Right kidney (tissue), 1 donor: ENCODE measurements around the gene RFFL.

Experiments used
- DNase-seq: peaks from one replicate; pipeline ENCODE4 v3.0.0-alpha.2; 2016

Gene RFFL

GRCh38 chr17:35082073-35082657, 18.7 kb upstream of the RFFL start:
- no peak for DNase-seq

DNA sequence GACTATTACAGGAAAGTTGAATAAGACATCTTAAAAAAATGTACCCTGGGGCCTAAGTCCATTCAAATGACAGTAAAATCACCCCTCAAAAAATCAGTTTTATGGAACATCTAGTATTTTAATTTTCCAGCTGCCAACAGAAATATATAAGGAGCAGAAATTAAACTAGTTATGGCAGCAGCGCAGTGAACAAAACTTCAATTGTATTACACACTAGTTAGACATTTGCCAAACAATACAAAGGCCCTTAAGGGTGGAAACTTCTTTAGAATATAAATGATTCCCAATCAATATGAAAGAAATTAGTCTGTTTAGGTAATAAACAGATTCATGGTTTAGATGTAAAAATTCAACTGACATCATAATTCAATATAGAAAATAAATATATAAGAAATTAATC, 18.1 kb upstream of the RFFL start:
- DNase-seq: no peak

DNA sequence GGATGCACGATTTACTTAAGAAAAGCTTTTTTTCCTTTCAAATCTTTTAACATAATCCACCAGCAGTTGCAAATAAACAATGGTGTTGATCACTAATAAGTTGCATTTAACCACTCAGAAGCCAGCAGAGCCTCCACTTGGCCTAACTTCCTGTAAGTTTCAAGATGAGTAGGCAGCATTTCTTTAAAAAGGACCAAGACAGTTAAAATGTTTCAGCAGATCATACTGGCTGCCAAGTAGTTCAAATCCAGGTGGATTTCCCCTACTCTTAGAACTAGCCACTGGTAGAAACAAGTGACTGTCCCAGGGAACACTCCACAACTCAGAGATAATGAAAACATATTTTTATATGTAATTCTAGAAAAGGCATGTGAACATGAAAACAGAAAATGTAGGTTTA, 17.0 kb upstream of the RFFL start:
- no peak for DNase-seq

GRCh38 chr17:35079547-35080423, 16.3 kb upstream of the RFFL start:
- DNase-seq: no peak

- DNase-seq: no peak
Observed at GRCh38 chr17:35076874-35077273, 13.4 kb upstream of the RFFL start.

DNA sequence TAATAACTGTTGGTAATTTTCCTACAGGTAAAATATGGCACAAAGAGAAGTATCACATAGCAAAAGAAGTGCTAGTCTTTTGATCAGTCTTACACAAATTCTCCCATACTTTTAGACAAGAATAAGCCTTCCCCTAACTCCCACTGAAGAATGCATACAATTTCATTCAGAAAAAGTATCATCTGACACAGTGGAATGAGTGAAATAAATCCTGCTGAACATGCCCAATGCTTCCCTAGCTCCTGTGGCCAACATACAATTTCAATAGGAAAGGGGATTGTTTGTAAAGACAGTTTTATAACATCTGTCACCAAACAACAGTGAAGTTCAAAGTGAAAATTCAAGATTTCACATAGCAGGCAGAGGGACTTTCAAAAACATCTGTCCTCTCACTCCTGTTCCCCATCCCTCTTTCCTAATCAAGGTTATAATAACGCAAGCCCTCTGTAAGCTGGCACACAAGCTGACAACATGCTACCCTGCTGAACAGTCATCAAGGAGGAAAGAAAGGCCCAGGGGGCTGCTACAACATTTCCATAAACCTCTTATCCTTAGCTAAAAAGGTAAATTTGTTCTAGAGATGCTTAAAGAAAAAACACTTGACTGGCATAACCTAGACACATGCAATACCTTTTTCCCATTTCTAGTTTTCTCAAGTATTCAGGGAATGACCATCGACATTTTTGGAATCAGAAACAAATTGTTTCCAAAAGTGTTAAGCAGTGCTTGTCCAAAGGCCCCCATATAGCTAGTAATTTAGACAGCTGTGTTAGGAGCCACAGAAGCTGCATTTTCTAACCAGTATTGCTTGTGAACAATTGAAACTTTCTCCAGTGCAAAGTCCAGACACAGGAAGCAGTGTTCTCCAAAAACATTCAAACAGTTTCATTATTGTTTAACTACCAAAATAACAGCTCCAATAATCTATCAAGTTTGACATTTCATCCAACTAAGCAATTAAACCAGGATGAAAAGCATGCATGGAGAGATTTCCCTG, 11.5 kb upstream of the RFFL start:
- no peak for DNase-seq

GRCh38 chr17:35073991-35074627, 10.6 kb upstream of the RFFL start:
- no peak for DNase-seq

GRCh38 chr17:35073183-35073790, 9.8 kb upstream of the RFFL start:
- no peak for DNase-seq

DNA sequence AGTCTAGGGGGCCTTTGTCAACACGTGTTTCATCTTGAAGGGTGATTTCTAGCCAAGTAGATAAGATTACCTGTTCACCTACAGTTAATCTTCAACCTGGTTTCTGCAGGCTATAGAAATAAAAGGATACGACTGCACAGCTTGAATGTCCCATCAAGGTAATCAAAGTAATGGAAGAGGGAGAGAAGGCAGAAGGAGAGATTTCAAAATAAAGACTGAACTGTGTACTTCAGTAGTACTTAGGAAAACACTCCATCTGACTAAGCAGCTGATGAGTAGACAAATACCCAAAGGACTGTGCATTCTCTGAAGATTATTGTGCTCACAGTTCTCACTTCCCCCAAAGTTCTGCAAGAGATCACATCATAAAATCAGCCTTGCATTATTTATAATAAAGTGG, 5.8 kb upstream of the RFFL start:
- no peak for DNase-seq

DNA sequence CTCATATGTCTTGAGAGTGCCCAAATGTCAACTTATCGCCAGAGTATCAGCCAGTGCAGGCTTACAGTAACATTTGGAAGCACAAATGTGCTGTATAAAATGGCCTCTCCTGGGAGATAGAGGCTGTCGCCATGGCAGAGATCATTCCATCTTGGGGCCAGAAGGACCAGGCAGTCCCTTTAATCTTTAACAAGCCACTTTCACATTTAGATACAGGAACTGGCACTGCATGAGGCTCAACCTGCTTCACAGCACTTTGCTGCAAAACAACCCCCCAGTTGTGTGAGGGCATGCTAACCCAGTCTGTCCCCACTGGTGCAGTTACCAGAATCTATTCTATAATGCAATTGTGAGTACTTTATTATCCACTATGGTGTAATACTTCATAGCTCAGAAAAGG, 4.7 kb upstream of the RFFL start:
- DNase-seq: no peak

- DNase-seq: no peak
Observed at GRCh38 chr17:35065880-35066279, 2.4 kb upstream of the RFFL start.

DNA sequence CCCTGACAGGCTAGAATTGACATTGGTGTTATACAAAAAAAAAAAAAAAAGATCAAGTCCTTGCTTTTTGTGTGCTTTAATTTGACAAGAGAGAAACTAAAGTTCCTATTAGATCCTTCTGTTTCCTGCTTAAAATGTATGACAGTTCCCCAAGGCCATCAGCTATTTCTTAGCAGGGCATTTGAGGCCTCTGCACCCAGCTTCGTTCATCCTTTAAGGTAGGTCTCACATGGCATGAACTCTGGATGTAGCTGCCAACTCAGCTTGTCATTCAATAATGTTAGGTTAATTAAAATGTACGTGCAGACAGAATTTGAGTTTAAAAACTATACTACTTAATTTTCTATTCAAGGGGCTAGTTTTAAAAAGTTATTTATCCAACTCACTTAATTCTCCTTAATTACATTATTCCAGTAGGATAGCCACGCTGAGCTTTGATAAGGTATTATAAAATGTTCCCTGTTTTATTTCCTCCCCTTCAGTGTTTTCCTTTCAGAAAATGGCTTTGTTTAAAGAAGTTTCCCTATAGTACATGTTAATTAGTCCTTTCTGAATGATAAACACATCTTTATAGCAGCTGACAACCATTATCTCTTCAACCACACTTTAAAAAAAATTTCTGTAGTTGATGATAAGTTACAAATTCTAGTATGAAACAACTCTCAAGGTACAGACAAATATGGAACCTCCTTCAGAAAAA, 1.2 kb upstream of the RFFL start:
- no peak for DNase-seq

- no peak for DNase-seq
Observed at GRCh38 chr17:35062308-35062707, 1.2 kb downstream of the RFFL start.

DNA sequence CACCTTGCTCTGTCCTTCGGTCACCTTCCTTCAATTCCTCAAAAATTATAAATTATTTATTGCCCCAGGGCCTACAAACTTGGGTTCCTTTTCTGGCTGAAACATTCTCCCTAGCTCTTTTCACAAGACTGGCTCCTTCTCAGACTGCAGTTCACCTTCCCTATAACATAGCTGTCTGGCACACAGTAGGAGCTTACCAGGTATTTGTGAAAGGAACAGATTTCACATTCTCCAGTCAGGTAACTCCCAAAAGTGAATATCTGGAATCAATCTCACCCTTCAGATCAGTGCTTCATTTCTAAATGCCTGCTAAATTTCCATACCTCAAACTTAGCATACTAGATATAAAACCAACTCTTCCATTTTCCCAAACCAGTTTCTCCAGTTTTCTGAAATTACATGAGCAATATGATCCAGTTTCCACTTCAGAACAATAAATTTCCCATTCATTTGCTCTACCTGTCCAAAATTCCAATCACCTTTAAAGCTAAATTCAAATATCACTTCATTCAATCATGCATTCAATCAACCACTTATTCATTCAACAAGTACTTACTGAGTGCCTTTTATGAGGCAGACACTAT, 6.1 kb downstream of the RFFL start:
- DNase-seq: no peak

- peak; percentile 6 for DNase-seq
Observed at GRCh38 chr17:35056013-35056412, 7.5 kb downstream of the RFFL start.

GRCh38 chr17:35053204-35053603, 10.3 kb downstream of the RFFL start:
- no peak for DNase-seq

- no peak for DNase-seq
Observed at GRCh38 chr17:35052780-35053179, 10.7 kb downstream of the RFFL start.

DNA sequence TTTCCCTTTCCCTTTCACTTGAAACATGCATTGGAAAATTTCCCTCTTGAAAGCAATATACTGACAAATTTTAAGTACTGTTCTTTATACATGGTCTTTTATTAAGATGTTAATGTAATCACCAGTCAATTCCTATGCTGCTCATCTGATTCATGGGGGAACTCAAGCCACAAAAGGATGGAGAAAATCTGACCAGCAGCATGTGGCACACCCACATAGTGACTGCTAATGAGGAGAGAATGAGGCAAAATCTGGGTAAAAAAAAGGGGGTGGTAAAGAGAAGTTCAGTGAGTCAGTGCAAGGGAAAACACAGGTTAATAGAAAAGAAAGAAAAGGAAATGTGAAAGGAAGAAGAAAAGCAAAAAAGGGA, 11.3 kb downstream of the RFFL start:
- no peak for DNase-seq

GRCh38 chr17:35051579-35052240, 11.8 kb downstream of the RFFL start:
- no peak for DNase-seq

DNA sequence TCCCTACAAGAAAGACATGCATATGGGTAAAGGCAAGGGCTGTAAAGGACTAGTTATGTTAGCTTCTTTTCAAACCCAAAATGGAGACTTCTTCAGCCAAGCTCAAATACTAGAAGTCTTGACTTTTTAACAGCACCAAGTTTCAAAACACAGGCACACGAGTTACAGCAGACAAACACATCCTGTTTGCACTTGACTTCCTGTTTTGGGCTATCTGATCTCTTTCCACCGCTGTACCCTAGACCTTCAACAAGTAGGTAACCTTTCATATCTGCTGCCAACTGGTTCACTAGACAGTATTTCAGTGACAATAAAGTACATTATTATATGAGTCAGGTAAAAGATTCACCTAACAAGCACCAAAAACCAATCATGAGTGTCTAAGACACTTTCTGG, 12.3 kb downstream of the RFFL start:
- DNase-seq: no peak
